Stimulated activated CD8-positive, alpha-beta memory T cell treated with anti-CD3 and anti-CD28 coated beads, Interleukin-4, amount 100 ng/mL, for 1 hour (primary cell): Measurements from ENCODE around the gene WAS.
"Not testable (repeated sequence)": the region's sequence is repeated elsewhere in the genome, so short reads cannot be mapped to it uniquely, and the experiment has no call there.

Experiments used
- DNase-seq, 2 donors: peaks; one replicate each; pipeline ENCODE4 v3.0.0-alpha.2; 2020; ENCODE audit warnings: low read depth in 2 of 2, low spot score in 1 of 2

Gene WAS

DNA sequence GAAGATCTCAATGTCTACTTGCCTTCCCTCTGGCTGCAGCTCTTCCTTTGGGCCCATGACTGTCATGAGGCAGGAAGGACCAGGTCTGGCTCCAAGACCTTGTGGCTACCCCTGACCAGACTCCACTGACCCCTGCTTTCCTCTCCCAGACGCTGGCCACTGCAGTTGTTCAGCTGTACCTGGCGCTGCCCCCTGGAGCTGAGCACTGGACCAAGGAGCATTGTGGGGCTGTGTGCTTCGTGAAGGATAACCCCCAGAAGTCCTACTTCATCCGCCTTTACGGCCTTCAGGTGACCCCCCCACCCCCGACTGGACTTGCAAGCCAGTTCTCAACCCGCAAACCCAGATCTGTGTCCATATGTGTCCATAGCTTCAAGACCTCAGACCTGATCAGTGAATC lies 535 bp downstream of the WAS start:
- DNase-seq = no peak

GRCh38 chrX:48685416-48685815 lies 1.8 kb downstream of the WAS start:
- DNase-seq = no peak

DNA sequence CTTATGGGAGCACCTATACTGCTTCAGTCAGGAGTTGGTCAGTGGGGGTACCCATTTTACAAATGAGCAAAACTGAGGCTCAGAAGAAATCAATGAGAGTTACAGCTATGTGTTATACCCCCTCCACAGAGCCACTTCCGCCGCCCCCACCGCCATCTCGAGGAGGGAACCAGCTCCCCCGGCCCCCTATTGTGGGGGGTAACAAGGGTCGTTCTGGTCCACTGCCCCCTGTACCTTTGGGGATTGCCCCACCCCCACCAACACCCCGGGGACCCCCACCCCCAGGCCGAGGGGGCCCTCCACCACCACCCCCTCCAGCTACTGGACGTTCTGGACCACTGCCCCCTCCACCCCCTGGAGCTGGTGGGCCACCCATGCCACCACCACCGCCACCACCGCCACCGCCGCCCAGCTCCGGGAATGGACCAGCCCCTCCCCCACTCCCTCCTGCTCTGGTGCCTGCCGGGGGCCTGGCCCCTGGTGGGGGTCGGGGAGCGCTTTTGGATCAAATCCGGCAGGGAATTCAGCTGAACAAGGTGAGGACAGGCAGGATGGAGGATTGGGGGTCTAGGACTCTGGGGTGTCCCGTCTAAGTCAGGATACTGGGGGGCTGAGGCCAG lies 5.0 kb downstream of the WAS start:
- no peak for DNase-seq

GRCh38 chrX:48689208-48689920 lies 5.8 kb downstream of the WAS start:
- no peak for DNase-seq

DNA sequence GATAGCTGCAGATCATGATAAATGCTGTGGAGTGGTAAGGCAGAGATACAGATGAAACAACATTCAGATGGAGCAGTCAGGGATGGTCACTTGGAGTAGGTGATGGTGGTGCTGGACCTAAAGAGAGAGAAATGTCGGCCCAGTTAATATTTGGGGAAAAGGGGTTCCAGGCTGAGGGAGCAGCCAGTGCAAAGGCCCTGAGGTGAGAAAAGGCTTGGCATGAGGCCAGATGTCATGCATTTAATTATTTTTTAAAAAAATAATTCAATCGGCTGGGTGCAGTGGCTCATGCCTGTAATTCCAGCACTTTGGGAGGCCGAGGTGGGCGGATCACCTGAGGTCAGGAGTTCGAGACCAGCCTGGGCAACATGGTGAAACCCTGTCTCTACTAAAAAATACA lies 8.1 kb downstream of the WAS start:
- not testable (repeated sequence) for DNase-seq

- DNase-seq = no peak
Measured at GRCh38 chrX:48694776-48695533, 11.4 kb downstream of the WAS start.

DNA sequence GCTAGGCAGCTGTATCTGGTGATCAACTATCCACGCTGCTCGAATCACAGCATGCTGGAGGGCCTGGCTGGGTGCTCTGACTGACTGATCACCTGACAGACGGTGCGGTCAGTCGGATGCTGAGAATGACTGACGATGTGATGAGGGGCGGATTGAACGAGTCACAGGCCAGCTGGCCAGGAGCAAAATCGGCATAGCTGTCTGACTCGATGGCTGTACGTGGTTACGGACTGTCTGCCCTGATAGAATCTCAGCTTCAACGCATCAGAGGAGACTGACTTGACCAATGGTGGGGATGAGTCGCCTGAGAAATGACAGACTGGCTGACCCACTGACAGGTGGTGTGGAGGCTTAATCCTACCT lies 11.9 kb downstream of the WAS start:
- DNase-seq = no peak

GRCh38 chrX:48695925-48696300 lies 12.3 kb downstream of the WAS start:
- no peak for DNase-seq

GRCh38 chrX:48696301-48696908 lies 12.8 kb downstream of the WAS start, which contains the start of gene SUV39H1:
Gene SUV39H1, plus strand, starts transcription at chrX:48696734. Its CDS starts 51 bp downstream, at chrX:48696785.
- peak; percentile 55 to 59 for DNase-seq

DNA sequence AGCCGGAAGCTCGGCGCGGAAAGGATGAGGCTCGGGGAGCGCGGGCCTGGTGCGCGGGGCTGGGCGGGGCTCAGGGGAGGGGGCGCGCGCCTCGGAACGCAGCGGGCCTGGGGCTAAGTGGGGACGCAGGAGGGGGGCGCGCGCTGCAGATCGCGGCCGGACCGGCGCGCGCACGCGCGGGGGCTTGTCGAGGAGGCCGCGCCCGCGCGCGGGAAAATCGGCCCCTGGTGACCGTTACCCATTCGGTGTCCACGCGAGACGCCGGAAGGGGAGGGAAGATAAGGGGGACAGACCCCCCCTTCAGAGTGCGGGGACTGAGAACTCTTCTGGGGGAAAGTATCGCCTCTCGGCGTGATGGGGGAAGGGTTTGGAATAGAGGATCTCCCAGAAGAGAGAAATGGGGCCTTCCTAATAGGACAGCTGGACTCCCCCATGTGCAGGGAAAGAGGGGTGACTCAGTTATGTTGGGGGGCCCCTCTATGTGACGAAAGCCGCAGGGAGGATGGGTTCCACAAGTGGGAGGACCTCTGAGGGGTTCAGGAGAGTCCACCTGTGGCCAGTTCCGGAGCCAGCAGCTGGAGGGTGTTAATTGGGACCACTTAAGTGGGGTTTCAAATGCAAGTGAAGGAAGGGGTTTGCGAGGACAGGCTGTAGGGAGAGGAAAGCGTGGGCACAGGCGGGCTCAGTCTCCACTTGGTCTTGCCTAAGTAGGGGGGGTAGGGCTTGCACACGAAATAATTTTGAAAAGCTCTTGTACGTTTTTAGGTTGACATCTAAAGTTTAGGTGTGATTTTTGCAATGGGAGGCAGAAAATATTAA lies 13.5 kb downstream of the WAS start:
- DNase-seq = no peak

- no peak for DNase-seq
Measured at GRCh38 chrX:48698306-48698705, 14.7 kb downstream of the WAS start.

DNA sequence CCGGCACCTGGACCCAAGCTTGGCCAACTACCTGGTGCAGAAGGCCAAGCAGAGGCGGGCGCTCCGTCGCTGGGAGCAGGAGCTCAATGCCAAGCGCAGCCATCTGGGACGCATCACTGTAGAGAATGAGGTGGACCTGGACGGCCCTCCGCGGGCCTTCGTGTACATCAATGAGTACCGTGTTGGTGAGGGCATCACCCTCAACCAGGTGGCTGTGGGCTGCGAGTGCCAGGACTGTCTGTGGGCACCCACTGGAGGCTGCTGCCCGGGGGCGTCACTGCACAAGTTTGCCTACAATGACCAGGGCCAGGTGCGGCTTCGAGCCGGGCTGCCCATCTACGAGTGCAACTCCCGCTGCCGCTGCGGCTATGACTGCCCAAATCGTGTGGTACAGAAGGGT lies 16.6 kb downstream of the WAS start:
- DNase-seq = no peak

- DNase-seq = no peak
Measured at GRCh38 chrX:48700951-48701653, 17.5 kb downstream of the WAS start.

GRCh38 chrX:48702032-48702431 lies 18.4 kb downstream of the WAS start:
- DNase-seq = no peak

GRCh38 chrX:48702716-48703115 lies 19.1 kb downstream of the WAS start:
- DNase-seq = no peak

DNA sequence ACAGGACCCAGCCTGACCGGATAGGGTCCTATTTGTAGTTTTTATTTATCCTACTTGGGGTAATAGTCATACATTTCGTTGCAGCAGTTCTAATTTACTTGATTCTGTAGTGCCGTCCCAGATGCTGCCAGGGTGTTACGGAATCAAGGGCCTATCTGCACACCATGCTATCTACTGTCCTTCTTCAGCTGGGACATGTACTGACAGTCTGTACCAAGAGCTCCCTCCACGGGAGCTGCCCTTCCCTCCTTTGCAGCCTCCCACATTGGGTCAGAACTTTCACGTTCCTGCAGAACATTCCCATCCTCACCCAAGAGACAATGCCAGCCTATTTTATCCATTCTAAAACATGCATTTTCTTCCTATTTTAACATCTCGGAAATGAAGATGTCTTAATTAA lies 19.6 kb downstream of the WAS start:
- DNase-seq = no peak

GRCh38 chrX:48703642-48704481 lies 20.3 kb downstream of the WAS start:
- DNase-seq = no peak

- no peak for DNase-seq
Measured at GRCh38 chrX:48705871-48706270, 22.3 kb downstream of the WAS start.

DNA sequence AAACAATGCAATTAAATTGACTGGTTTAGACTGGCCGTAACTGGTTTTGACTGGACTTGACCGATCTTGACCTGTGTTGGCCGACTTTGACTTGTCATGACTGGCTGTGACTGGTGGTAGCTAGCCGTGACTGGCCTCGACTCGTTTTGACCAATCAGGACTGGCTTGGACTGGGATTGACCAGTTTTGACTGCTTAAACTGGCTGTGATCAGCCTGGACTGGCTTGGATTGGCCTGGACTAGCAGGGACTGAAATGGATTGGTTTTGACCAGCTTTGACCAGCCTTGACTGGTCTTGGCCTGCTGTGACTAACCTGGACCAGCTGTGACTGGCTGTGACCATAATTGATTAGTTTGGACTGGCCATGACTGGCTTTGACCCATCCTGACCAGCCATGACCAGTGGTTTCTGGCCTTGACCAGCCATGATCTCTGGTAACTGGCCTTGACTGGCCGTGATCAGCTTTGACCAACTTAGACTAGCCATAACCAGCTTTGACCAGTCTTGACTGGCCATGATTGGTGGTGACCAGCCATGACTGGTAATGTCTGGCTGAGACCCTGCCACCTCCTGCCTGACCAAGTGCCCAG lies 26.0 kb downstream of the WAS start:
- DNase-seq = no peak
